Kidney epithelial cell (primary cell): ENCODE measurements around the gene ABCB8. TPM values are rescaled to one million over a fixed set of nuclear protein-coding genes. Genes with fewer than 3 reads are reported as not detected.
"Not testable (repeated sequence)": the region's sequence is repeated elsewhere in the genome, so short reads cannot be mapped to it uniquely, and the experiment has no call there.

Experiments used
- DNase-seq: peaks from one replicate; pipeline ENCODE4 v3.0.0-alpha.2; 2010; ENCODE audit warnings: low read depth
- H3K27me3 ChIP-seq: 2 replicates; pipeline ENCODE4 v1.6.0; 2011; ENCODE audit warnings: low read length; ENCODE audit not compliant: control insufficient read depth, insufficient read depth
- H3K36me3 ChIP-seq: 2 replicates; pipeline ENCODE4 v1.5.1; 2011; ENCODE audit warnings: low read length; ENCODE audit not compliant: control insufficient read depth, insufficient read depth
- H3K4me3 ChIP-seq: 2 replicates; pipeline ENCODE4 v1.5.1; 2011; ENCODE audit warnings: low read depth, mild to moderate bottlenecking, control low read depth, low read length
- CTCF ChIP-seq: IDR thresholded peaks from 2 replicates; pipeline ENCODE4 v1.5.1; 2011; ENCODE audit warnings: mild to moderate bottlenecking, moderate library complexity, low read length, control low read depth, inconsistent platforms; ENCODE audit not compliant: insufficient read depth, poor library complexity, severe bottlenecking
- total RNA-seq: library from RNA; depleted of rRNA; stranded (reverse); fragments of >200 nt; gene quantifications from 2 replicates; pipeline ENCODE4 v1.2.3, GENCODE V29; 2015

The ABCB8 gene
- total RNA-seq, 1 donor from 2014 or later = 37.1 TPM

- no peak overlapping the region for H3K4me3 ChIP-seq
- no peak for DNase-seq
- no peaks in the 10 kb centered on the region for H3K36me3 ChIP-seq
- TF ChIP-seq CTCF = no peak
- H3K27me3 ChIP-seq = peaks cover 41% of the 10 kb centered on the region
These were observed 8.0 kb upstream of the ABCB8 start for GRCh38 chr7:151020231-151020630.

- DNase-seq = no peak
- H3K4me3 ChIP-seq = no peak overlapping the region
- TF ChIP-seq CTCF = no peak
These were observed 5.0 kb upstream of the ABCB8 start for GRCh38 chr7:151023232-151023631.

GRCh38 chr7:151024435-151025056, 3.7 kb upstream of the ABCB8 start, which contains the start of gene ATG9B:
ATG9B (minus strand) TSS chr7:151024494; CDS start chr7:151024423, 71 bp downstream.
- Histone ChIP-seq H3K36me3 (no peaks in the 10 kb centered on the region), H3K4me3 (no peak within 1 kb of the TSS), H3K27me3 (peaks cover 11% of the 10 kb centered on the region)
- no peak for DNase-seq
- no peak for TF ChIP-seq CTCF

More at GRCh38 chr7:151023232-151023631, 5.0 kb upstream of the ABCB8 start:
- Histone ChIP-seq H3K27me3 (peaks cover 22% of the 10 kb centered on the region), H3K36me3 (no peaks in the 10 kb centered on the region)

- H3K27me3 ChIP-seq = no peaks in the 10 kb centered on the region
- no peaks in the 10 kb centered on the region for H3K36me3 ChIP-seq
- no peak for TF ChIP-seq CTCF
- no peak overlapping the region for H3K4me3 ChIP-seq
- no peak for DNase-seq
These were observed 2.2 kb upstream of the ABCB8 start for GRCh38 chr7:151025924-151026671.

- DNase-seq, H3K4me3 ChIP-seq: not testable (repeated sequence)
These were observed 1.2 kb upstream of the ABCB8 start for GRCh38 chr7:151026771-151027727.

GRCh38 chr7:151027728-151028130, 521 bp upstream of the ABCB8 start:
- DNase-seq, H3K27me3 ChIP-seq, H3K36me3 ChIP-seq: not testable (repeated sequence)
- peak overlapping the region; percentile 38 for H3K4me3 ChIP-seq

More at GRCh38 chr7:151026771-151027727, 1.2 kb upstream of the ABCB8 start:
- not testable (repeated sequence) for H3K27me3 ChIP-seq, H3K36me3 ChIP-seq
